ENCODE results near the gene CKAP4. TPM values are rescaled to one million over a fixed set of nuclear protein-coding genes. Genes with fewer than 3 reads are reported as not detected.
A peak's percentile ranks its signal among the peaks of the same experiment; 100 is the strongest.

CKAP4 gene
- total RNA-seq, 1 donor from 2014 or later = 180 TPM

DNA sequence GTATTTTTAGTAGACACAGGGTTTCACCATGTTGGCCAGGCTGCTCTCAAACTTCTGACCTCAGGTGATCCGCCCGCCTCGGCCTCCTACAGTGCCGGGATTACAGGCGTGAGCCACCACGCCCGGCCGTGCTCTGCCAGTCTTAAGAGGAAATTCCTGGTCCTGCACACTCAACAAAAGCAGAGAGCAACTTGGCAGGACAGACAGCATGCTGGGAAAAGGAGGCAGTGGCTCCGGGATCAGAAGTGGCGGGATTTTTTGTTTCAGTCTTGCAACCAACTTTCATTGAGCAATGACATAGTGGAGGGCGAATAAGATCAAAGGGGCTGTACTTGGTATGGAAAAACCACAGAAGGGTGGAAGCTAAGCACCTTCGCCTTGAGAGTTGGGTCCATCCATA is 2.1 kb downstream of the CKAP4 start:
- H3K27me3 Mint-ChIP-seq (ENCODE audit: low read depth) = no peaks in the 10 kb centered on the region
- H3K4me3 Mint-ChIP-seq = peak overlapping the region; percentile 76
- peaks cover 37% of the 10 kb centered on the region for H3K4me1 Mint-ChIP-seq
- peak overlapping the region; percentile 48 for H3K27ac Mint-ChIP-seq
- no peaks in the 10 kb centered on the region for H3K9me3 Mint-ChIP-seq
- H3K36me3 Mint-ChIP-seq = peaks cover 15% of the 10 kb centered on the region
- no peak for DNase-seq (ENCODE audit: low spot score in 2 of 2, unreplicated experiment in 2 of 2)
- no peak for TF ChIP-seq CTCF (IDR thresholded peaks at IDR 0.05; ENCODE audit: unreplicated experiment)

DNA sequence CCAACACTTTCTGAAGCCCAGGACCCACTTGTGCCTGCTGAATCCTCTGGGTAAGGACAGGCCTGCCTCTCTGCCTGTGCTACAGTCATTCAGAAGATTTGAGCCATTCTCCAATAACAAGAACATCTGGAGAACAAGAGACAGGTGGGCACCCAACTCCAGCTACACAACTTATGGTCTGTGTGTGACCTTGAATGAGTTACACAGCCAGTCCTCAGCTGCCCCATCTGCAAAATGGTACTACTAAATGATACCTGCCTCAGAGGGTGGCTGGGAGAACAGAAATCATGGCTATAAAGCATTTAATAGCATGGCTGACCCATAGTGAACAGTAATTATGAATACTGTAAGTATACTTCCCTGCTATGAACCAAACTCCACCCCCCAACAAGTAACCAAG is 4.2 kb downstream of the CKAP4 start:
- no peak for TF ChIP-seq CTCF (IDR thresholded peaks at IDR 0.05; ENCODE audit: unreplicated experiment)
- H3K4me3 Mint-ChIP-seq = no peak overlapping the region
- DNase-seq (ENCODE audit: low spot score in 2 of 2, unreplicated experiment in 2 of 2) = no peak
- H3K27me3 Mint-ChIP-seq (ENCODE audit: low read depth) = no peaks in the 10 kb centered on the region
- H3K9me3 Mint-ChIP-seq = no peaks in the 10 kb centered on the region
- H3K27ac Mint-ChIP-seq = no peak overlapping the region
- peaks cover 25% of the 10 kb centered on the region for H3K4me1 Mint-ChIP-seq
- H3K36me3 Mint-ChIP-seq = peaks cover 28% of the 10 kb centered on the region

- no peak overlapping the region for H3K4me3 Mint-ChIP-seq
- no peaks in the 10 kb centered on the region for H3K9me3 Mint-ChIP-seq
- no peak overlapping the region for H3K27ac Mint-ChIP-seq
- no peaks in the 10 kb centered on the region for H3K27me3 Mint-ChIP-seq (ENCODE audit: low read depth)
- TF ChIP-seq CTCF (IDR thresholded peaks at IDR 0.05; ENCODE audit: unreplicated experiment) = no peak
- DNase-seq (ENCODE audit: low spot score in 2 of 2, unreplicated experiment in 2 of 2) = no peak
- H3K4me1 Mint-ChIP-seq = peaks cover 26% of the 10 kb centered on the region
- peaks cover 35% of the 10 kb centered on the region for H3K36me3 Mint-ChIP-seq
Observed at GRCh38 chr12:106240821-106241220, 7.0 kb downstream of the CKAP4 start.

DNA sequence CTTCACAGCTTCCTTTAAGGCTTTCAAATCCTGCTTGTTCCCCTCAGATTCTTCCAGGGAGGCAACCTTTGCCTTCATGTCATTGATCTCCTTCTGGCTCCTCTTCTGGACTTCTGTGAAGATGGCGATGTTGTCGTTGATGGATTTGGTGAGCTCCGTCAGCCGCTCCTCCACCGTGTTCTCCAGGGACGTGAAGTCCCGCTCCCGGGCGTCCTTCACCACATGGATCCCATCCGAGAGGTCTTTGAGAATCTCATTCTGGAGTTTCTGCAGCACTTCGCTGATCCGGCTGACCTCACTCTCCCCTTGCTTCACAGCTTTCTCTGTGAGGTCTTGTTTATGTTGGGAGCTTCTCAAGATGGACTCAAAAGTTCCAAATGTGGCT is 7.9 kb downstream of the CKAP4 start:
- no peak for TF ChIP-seq CTCF (IDR thresholded peaks at IDR 0.05; ENCODE audit: unreplicated experiment)
- DNase-seq (ENCODE audit: low spot score in 2 of 2, unreplicated experiment in 2 of 2) = no peak
- Mint-ChIP-seq H3K4me3 (no peak overlapping the region), H3K27ac (peak overlapping the region; percentile 80), H3K36me3 (peaks cover 35% of the 10 kb centered on the region), H3K27me3 (ENCODE audit: low read depth) (no peaks in the 10 kb centered on the region), H3K4me1 (peaks cover 17% of the 10 kb centered on the region), H3K9me3 (no peaks in the 10 kb centered on the region)

- H3K27ac Mint-ChIP-seq = no peak overlapping the region
- no peaks in the 10 kb centered on the region for H3K9me3 Mint-ChIP-seq
- no peak overlapping the region for H3K4me3 Mint-ChIP-seq
- H3K27me3 Mint-ChIP-seq (ENCODE audit: low read depth) = no peaks in the 10 kb centered on the region
- H3K4me1 Mint-ChIP-seq = peaks cover 14% of the 10 kb centered on the region
- TF ChIP-seq CTCF (IDR thresholded peaks at IDR 0.05; ENCODE audit: unreplicated experiment) = no peak
- H3K36me3 Mint-ChIP-seq = peaks cover 35% of the 10 kb centered on the region
- no peak for DNase-seq (ENCODE audit: low spot score in 2 of 2, unreplicated experiment in 2 of 2)
Observed at GRCh38 chr12:106239241-106239950, 8.4 kb downstream of the CKAP4 start.
